HG02610 (cell line): Measurements from ENCODE around the gene SYDE2.

Experiments
- ATAC-seq: cut with Tn5 transposase; IDR thresholded peaks from one replicate; pipeline ENCODE4 v1.9.1; 2021; ENCODE audit warnings: mild to moderate bottlenecking, moderate library complexity; ENCODE audit not compliant: unreplicated experiment

The SYDE2 gene

GRCh38 chr1:85133565-85134159 lies 67.2 kb downstream of the SYDE2 start:
- no peak for ATAC-seq

- no peak for ATAC-seq
These were observed 68.6 kb downstream of the SYDE2 start for GRCh38 chr1:85132078-85132720.

DNA sequence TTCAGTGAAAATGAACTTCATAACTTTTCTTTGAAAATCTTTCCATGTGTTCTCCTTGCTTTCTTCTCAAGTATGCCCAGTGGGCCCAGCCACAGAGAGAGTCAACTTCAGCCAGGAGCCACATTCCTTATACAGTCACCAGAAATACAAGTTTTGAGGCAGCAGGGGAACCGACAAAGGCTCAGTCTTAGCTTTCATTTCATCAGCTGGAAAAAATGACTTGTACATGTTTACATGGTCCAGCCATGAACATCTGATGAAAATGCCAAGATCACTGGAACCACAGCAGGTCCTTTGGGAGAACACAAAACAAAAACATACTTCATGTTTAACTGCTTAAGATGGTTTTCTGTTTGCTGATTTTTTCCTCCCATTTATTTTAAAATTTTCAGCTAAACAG lies 72.5 kb downstream of the SYDE2 start:
- ATAC-seq = no peak

DNA sequence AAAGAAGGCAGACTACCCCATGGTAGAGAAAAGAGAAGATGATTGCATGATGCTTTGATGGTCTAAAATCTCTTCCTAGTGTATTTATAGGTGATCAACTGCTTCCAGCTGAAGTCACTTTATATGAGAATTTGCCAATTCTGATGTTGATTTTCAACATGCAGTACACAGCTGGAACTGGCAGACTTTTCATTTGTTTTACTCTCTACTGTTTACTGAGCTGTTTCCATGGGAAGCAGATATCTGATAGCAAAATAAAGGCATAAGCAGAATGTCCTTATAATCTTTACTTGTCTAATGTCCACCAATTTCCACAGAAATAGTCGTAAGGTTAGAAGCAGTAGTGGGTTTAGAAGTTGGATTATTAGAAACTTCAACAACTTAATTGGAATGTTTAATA lies 74.9 kb downstream of the SYDE2 start:
- no peak for ATAC-seq

GRCh38 chr1:85124091-85124490 lies 76.7 kb downstream of the SYDE2 start:
- no peak for ATAC-seq

- no peak for ATAC-seq
These were observed 78.6 kb downstream of the SYDE2 start for GRCh38 chr1:85122169-85122568.

- no peak for ATAC-seq
These were observed 79.1 kb downstream of the SYDE2 start for GRCh38 chr1:85121744-85122143.

DNA sequence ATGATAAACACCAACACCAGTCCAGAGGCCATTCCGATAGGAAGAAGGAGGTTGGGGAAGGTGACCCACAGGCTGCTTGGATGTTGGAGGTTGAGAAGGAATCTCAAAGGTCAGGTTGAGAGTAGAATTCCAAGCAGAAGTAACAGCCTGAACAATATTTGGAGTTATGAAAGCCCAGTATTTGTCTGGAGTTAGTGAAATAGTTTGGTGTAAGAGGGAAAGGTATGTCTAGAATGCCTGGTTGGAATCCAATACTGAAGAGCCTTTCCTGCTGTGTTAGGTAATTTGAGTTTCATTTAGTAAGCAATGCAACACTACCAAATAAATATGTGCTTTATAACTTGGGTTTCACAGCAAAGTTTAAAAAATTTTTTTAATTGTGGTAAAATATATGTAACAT lies 82.1 kb downstream of the SYDE2 start:
- no peak for ATAC-seq

- ATAC-seq = no peak
These were observed 84.0 kb downstream of the SYDE2 start for GRCh38 chr1:85116856-85117255.

DNA sequence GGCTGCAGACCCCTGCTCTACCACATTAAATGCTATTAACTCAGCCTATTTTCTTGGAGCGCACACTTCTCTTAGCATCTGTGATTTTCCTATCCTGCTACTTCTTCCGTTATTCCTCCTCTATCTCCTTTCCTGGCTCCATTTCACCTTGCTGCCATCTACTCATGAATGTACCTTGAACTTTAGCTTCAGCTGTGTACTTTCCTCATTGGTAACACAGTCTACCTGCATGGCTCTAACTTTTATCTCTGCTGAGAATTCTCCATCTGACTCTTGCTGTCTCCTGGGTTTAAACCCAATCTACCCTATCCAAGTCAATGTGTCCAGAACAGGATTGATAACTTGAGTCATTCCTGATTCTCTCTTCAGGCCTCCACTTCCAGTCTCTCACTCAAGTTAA lies 84.9 kb downstream of the SYDE2 start:
- ATAC-seq = no peak

DNA sequence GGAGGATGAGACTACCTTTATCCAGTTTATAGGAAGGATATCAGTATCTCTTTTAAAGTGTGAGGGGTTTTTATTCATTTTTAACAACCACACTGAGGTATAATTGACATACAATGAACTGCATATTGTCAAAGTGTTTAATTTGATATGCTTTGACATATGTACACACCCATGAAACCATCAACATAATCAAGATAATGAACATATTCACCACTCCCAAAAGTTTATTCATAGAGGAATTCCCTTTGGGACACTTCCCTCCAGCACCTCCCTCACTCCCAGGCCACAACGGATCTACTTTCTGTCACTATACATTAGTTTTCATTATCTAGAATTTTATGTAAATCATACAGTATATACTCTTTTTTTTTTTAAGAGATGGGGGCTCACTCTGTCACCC lies 89.1 kb downstream of the SYDE2 start:
- no peak for ATAC-seq

GRCh38 chr1:85109475-85109874 lies 91.3 kb downstream of the SYDE2 start:
- ATAC-seq = peak; percentile 84
